Measurements from ENCODE around the gene OLFM3.

DNA sequence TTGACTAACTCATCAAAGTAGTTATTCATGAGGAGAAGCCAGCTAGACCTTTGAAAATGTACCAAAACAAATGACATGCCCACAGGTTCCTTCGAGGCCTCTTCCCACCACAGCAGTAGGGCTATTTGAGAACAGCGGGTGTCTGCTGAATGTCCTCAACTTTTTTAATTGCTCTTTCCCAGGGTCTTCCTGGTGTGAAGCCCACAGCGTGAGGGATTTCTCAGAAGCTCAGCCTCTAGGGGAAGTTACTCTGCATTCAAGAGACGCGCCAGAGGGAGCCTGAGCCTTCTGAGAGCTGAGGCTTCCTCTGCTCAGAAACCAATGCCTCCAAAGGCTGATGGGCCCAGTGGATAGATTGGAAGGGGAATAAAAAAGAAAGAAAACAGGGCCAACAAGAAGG lies 153.6 kb downstream of the OLFM3 start:
- TF ChIP-seq, protein P1, sequence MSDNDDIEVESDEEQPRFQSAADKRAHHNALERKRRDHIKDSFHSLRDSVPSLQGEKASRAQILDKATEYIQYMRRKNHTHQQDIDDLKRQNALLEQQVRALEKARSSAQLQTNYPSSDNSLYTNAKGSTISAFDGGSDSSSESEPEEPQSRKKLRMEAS (IDR thresholded peaks at IDR 0.05; ENCODE audit: low read depth, low read length): no peak
- TF ChIP-seq, protein P2, sequence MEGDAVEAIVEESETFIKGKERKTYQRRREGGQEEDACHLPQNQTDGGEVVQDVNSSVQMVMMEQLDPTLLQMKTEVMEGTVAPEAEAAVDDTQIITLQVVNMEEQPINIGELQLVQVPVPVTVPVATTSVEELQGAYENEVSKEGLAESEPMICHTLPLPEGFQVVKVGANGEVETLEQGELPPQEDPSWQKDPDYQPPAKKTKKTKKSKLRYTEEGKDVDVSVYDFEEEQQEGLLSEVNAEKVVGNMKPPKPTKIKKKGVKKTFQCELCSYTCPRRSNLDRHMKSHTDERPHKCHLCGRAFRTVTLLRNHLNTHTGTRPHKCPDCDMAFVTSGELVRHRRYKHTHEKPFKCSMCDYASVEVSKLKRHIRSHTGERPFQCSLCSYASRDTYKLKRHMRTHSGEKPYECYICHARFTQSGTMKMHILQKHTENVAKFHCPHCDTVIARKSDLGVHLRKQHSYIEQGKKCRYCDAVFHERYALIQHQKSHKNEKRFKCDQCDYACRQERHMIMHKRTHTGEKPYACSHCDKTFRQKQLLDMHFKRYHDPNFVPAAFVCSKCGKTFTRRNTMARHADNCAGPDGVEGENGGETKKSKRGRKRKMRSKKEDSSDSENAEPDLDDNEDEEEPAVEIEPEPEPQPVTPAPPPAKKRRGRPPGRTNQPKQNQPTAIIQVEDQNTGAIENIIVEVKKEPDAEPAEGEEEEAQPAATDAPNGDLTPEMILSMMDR (IDR thresholded peaks at IDR 0.05; ENCODE audit: low read depth, low read length): no peak
- TF ChIP-seq POLR2A (IDR thresholded peaks at IDR 0.05; ENCODE audit: extremely low read depth, insufficient read length) (no peak), MYC (IDR thresholded peaks at IDR 0.05; ENCODE audit: low read depth, low read length) (no peak)
